Neural progenitor cell (in vitro differentiated cells): ENCODE data around the gene IFT172. TPM values are rescaled to one million over a fixed set of nuclear protein-coding genes. Genes with fewer than 3 reads are reported as not detected.

Experiments used
- DNase-seq: peaks from one replicate; pipeline ENCODE4 v3.0.0-alpha.2; 2016; ENCODE audit warnings: low spot score
- H2AFZ ChIP-seq: fragments of 200-600 bp; sonication (generic); replicated peaks from 2 replicates; pipeline ENCODE4 v1.6.1; 2016; ENCODE audit warnings: antibody characterized with exemption
- H3F3A ChIP-seq: fragments of 200-600 bp; sonication (generic); 2 replicates; pipeline ENCODE4 v1.6.1; 2016; ENCODE audit warnings: antibody characterized with exemption, low read depth
- H3K27ac ChIP-seq: fragments of 200-600 bp; sonication (generic); 2 replicates; pipeline ENCODE4 v1.5.1; 2016; ENCODE audit warnings: mild to moderate bottlenecking
- H3K27me3 ChIP-seq: fragments of 200-600 bp; sonication (generic); 2 replicates; pipeline ENCODE4 v1.6.1; 2016; ENCODE audit warnings: mild to moderate bottlenecking, moderate library complexity
- H3K36me3 ChIP-seq: fragments of 200-600 bp; sonication (generic); 2 replicates; pipeline ENCODE4 v1.5.1; 2016
- H3K4me1 ChIP-seq: fragments of 200-600 bp; sonication (generic); 2 replicates; pipeline ENCODE4 v1.6.1; 2016; ENCODE audit warnings: mixed run types
- H3K4me2 ChIP-seq: fragments of 200-600 bp; sonication (generic); 2 replicates; pipeline ENCODE4 v1.6.1; 2016
- H3K4me3 ChIP-seq: fragments of 200-600 bp; sonication (generic); 2 replicates; pipeline ENCODE4 v1.5.1; 2016
- H3K79me2 ChIP-seq: fragments of 200-600 bp; sonication (generic); 2 replicates; pipeline ENCODE4 v1.6.1; 2016; ENCODE audit warnings: low read depth
- H3K9ac ChIP-seq: fragments of 200-600 bp; sonication (generic); 2 replicates; pipeline ENCODE4 v1.6.1; 2016
- H3K9me3 ChIP-seq: fragments of 200-600 bp; sonication (generic); 2 replicates; pipeline ENCODE4 v1.5.1; 2016; ENCODE audit warnings: low read depth
- H4K20me1 ChIP-seq: fragments of 200-600 bp; sonication (generic); 2 replicates; pipeline ENCODE4 v1.6.1; 2016; ENCODE audit warnings: low read depth
- H3K27ac Mint-ChIP-seq: 3 replicates; pipeline ENCODE4 v1.8.0; 2021; ENCODE audit warnings: mixed read lengths
- H3K27me3 Mint-ChIP-seq: 2 replicates; pipeline ENCODE4 v1.8.0; 2022; ENCODE audit warnings: low read depth, mild to moderate bottlenecking, inconsistent platforms, moderate library complexity, mixed read lengths; ENCODE audit not compliant: insufficient read depth
- H3K36me3 Mint-ChIP-seq: 3 replicates; pipeline ENCODE4 v1.8.0; 2021; ENCODE audit warnings: mixed read lengths
- H3K4me1 Mint-ChIP-seq: 3 replicates; pipeline ENCODE4 v1.8.0; 2021; ENCODE audit warnings: mixed read lengths
- H3K4me3 Mint-ChIP-seq: 3 replicates; pipeline ENCODE4 v1.8.0; 2021; ENCODE audit warnings: mild to moderate bottlenecking, moderate library complexity, mixed read lengths
- H3K9me3 Mint-ChIP-seq: 3 replicates; pipeline ENCODE4 v1.8.0; 2020; ENCODE audit warnings: mixed read lengths
- EZH2 ChIP-seq: fragments of 200-600 bp; sonication (generic); IDR thresholded peaks from 2 replicates; pipeline ENCODE4 v1.6.1; 2017; ENCODE audit warnings: antibody characterized with exemption, mild to moderate bottlenecking, moderate library complexity
- EZH2phosphoT487 ChIP-seq: fragments of 200-600 bp; sonication (generic); IDR thresholded peaks from 2 replicates; pipeline ENCODE4 v1.6.1; 2017; ENCODE audit warnings: antibody characterized with exemption
- total RNA-seq: library from RNA; depleted of rRNA; stranded (reverse); fragments of >200 nt; gene quantifications from 2 replicates; pipeline ENCODE4 v1.2.3, GENCODE V29; 2015; ENCODE audit warnings: low replicate concordance
- TF ChIP-seq, protein P1 (sequence below): fragments of 200-600 bp; sonication (generic); IDR thresholded peaks from 2 replicates; pipeline ENCODE4 v1.5.1; 2017; ENCODE audit warnings: antibody characterized with exemption, mild to moderate bottlenecking

The IFT172 gene
- total RNA-seq, 1 donor from 2014 or later = 20.3 TPM

GRCh38 chr2:27494284-27494943, 4.9 kb upstream of the IFT172 start:
- no peak overlapping the region for H3K27ac ChIP-seq
- Mint-ChIP-seq H3K36me3 (peaks cover 6% of the 10 kb centered on the region), H3K27me3 (peaks cover 28% of the 10 kb centered on the region)

GRCh38 chr2:27493948-27494283, 4.4 kb upstream of the IFT172 start:
- Histone ChIP-seq H3K4me3 (peak overlapping the region; percentile 95), H3K9me3 (no peaks in the 10 kb centered on the region), H3K36me3 (no peaks in the 10 kb centered on the region), H4K20me1 (no peaks in the 10 kb centered on the region), H3K27ac (no peak overlapping the region), H2AFZ (peak overlapping the region; percentile 100), H3K27me3 (peaks cover 51% of the 10 kb centered on the region), H3K4me1 (no peaks in the 10 kb centered on the region), H3K79me2 (no peaks in the 10 kb centered on the region), H3F3A (peaks cover 11% of the 10 kb centered on the region), H3K4me2 (peak overlapping the region; percentile 96), H3K9ac (no peak overlapping the region)
- H3K9me3 Mint-ChIP-seq = no peaks in the 10 kb centered on the region
- DNase-seq = no peak
- H3K27ac Mint-ChIP-seq = no peak overlapping the region
- no peak for TF ChIP-seq EZH2phosphoT487
- TF ChIP-seq EZH2 = no peak
- TF ChIP-seq, protein P1, sequence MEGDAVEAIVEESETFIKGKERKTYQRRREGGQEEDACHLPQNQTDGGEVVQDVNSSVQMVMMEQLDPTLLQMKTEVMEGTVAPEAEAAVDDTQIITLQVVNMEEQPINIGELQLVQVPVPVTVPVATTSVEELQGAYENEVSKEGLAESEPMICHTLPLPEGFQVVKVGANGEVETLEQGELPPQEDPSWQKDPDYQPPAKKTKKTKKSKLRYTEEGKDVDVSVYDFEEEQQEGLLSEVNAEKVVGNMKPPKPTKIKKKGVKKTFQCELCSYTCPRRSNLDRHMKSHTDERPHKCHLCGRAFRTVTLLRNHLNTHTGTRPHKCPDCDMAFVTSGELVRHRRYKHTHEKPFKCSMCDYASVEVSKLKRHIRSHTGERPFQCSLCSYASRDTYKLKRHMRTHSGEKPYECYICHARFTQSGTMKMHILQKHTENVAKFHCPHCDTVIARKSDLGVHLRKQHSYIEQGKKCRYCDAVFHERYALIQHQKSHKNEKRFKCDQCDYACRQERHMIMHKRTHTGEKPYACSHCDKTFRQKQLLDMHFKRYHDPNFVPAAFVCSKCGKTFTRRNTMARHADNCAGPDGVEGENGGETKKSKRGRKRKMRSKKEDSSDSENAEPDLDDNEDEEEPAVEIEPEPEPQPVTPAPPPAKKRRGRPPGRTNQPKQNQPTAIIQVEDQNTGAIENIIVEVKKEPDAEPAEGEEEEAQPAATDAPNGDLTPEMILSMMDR = no peak
- H3K27me3 Mint-ChIP-seq = peaks cover 28% of the 10 kb centered on the region
- peaks cover 22% of the 10 kb centered on the region for H3K4me1 Mint-ChIP-seq
- peaks cover 6% of the 10 kb centered on the region for H3K36me3 Mint-ChIP-seq
- peak overlapping the region; percentile 83 for H3K4me3 Mint-ChIP-seq

More at GRCh38 chr2:27494284-27494943, 4.9 kb upstream of the IFT172 start:
- peak overlapping the region; percentile 95 for H3K4me3 ChIP-seq
- Mint-ChIP-seq H3K9me3 (no peaks in the 10 kb centered on the region), H3K4me3 (peak overlapping the region; percentile 83), H3K4me1 (peaks cover 18% of the 10 kb centered on the region), H3K27ac (no peak overlapping the region)
- H2AFZ ChIP-seq = peak overlapping the region; percentile 100
- no peaks in the 10 kb centered on the region for H3K9me3 ChIP-seq
- TF ChIP-seq EZH2 = no peak
- TF ChIP-seq, protein P1 = no peak
- TF ChIP-seq EZH2phosphoT487 = no peak
- H3K36me3 ChIP-seq = no peaks in the 10 kb centered on the region
- peak overlapping the region; percentile 96 for H3K4me2 ChIP-seq
- peaks cover 11% of the 10 kb centered on the region for H3F3A ChIP-seq
- H3K9ac ChIP-seq = peak overlapping the region; percentile 40
- H3K27me3 ChIP-seq = peaks cover 54% of the 10 kb centered on the region
- no peaks in the 10 kb centered on the region for H4K20me1 ChIP-seq
- no peaks in the 10 kb centered on the region for H3K4me1 ChIP-seq
- peak; percentile 42 for DNase-seq
- no peaks in the 10 kb centered on the region for H3K79me2 ChIP-seq

GRCh38 chr2:27492557-27492956, 3.0 kb upstream of the IFT172 start:
- no peaks in the 10 kb centered on the region for H4K20me1 ChIP-seq
- no peaks in the 10 kb centered on the region for H3K9me3 Mint-ChIP-seq
- H2AFZ ChIP-seq = no peak overlapping the region
- peaks cover 27% of the 10 kb centered on the region for H3K4me1 Mint-ChIP-seq
- H3K4me1 ChIP-seq = no peaks in the 10 kb centered on the region
- peaks cover 11% of the 10 kb centered on the region for H3F3A ChIP-seq
- peaks cover 6% of the 10 kb centered on the region for H3K36me3 Mint-ChIP-seq
- no peak overlapping the region for H3K4me2 ChIP-seq
- no peaks in the 10 kb centered on the region for H3K79me2 ChIP-seq
- H3K4me3 Mint-ChIP-seq = peak overlapping the region; percentile 30
- H3K4me3 ChIP-seq = no peak overlapping the region
- H3K36me3 ChIP-seq = no peaks in the 10 kb centered on the region
- H3K27me3 Mint-ChIP-seq = peaks cover 25% of the 10 kb centered on the region
- peaks cover 39% of the 10 kb centered on the region for H3K27me3 ChIP-seq
- no peak overlapping the region for H3K27ac ChIP-seq
- no peak for TF ChIP-seq EZH2
- TF ChIP-seq EZH2phosphoT487 = no peak
- TF ChIP-seq, protein P1 = no peak
- DNase-seq = no peak
- H3K27ac Mint-ChIP-seq = no peak overlapping the region
- H3K9me3 ChIP-seq = no peaks in the 10 kb centered on the region
- H3K9ac ChIP-seq = no peak overlapping the region
